Neural cell (in vitro differentiated cells): ENCODE data around the gene AKR7A3. TPM values are rescaled to one million over a fixed set of nuclear protein-coding genes. Genes with fewer than 3 reads are reported as not detected.

Experiments used
- H2AFZ ChIP-seq: fragments of 200-600, 300-800 bp; sonication (generic), shearing (Covaris generic); 2 replicates; pipeline ENCODE4 v1.6.0; 2014; ENCODE audit warnings: low read depth, mild to moderate bottlenecking, antibody characterized with exemption, low read length, moderate library complexity
- H3F3A ChIP-seq: fragments of 200-600 bp; shearing (Covaris generic); 2 replicates; pipeline ENCODE4 v1.6.1; 2016; ENCODE audit warnings: mild to moderate bottlenecking, moderate library complexity, mixed read lengths, antibody characterized with exemption, low read length; ENCODE audit not compliant: insufficient read depth, poor library complexity, severe bottlenecking
- H3K27ac ChIP-seq: fragments of 200-600, 300-800 bp; sonication (generic), shearing (Covaris generic); 2 replicates; pipeline ENCODE4 v1.5.1; 2014; ENCODE audit warnings: mild to moderate bottlenecking, low read length, moderate library complexity
- H3K27me3 ChIP-seq: fragments of 300-800, 200-600 bp; sonication (generic), shearing (Covaris generic); 2 replicates; pipeline ENCODE4 v1.6.0; 2014; ENCODE audit warnings: mild to moderate bottlenecking, low read depth, low read length, moderate library complexity; ENCODE audit not compliant: insufficient read depth
- H3K36me3 ChIP-seq: fragments of 300-800, 200-600 bp; sonication (generic), shearing (Covaris generic); 2 replicates; pipeline ENCODE4 v1.5.1; 2014; ENCODE audit warnings: mild to moderate bottlenecking, antibody characterized with exemption, low read length, moderate library complexity; ENCODE audit not compliant: insufficient read depth
- H3K4me2 ChIP-seq: fragments of 300-800, 200-600 bp; sonication (generic), shearing (Covaris generic); 2 replicates; pipeline ENCODE4 v1.6.0; 2014; ENCODE audit warnings: mild to moderate bottlenecking, low read length
- H3K4me3 ChIP-seq: fragments of 300-800, 200-600 bp; sonication (generic), shearing (Covaris generic); 2 replicates; pipeline ENCODE4 v1.5.1; 2014; ENCODE audit warnings: mild to moderate bottlenecking, low read length, moderate library complexity
- H3K79me2 ChIP-seq: fragments of 200-600 bp; shearing (Covaris generic); replicated peaks from 2 replicates; pipeline ENCODE4 v1.6.0; 2014; ENCODE audit warnings: mild to moderate bottlenecking, low read length, moderate library complexity; ENCODE audit not compliant: insufficient read depth
- H3K9ac ChIP-seq: fragments of 300-800, 200-600 bp; sonication (generic), shearing (Covaris generic); 2 replicates; pipeline ENCODE4 v1.6.1; 2016; ENCODE audit warnings: mild to moderate bottlenecking, low read length, mixed read lengths
- H3K9me2 ChIP-seq: fragments of 200-600 bp; shearing (Covaris generic); 2 replicates; pipeline ENCODE4 v1.6.1; 2016; ENCODE audit warnings: mild to moderate bottlenecking, low read length, mixed read lengths; ENCODE audit not compliant: insufficient read depth
- H3K9me3 ChIP-seq: fragments of 200-600, 300-800 bp; sonication (generic), shearing (Covaris generic); 2 replicates; pipeline ENCODE4 v1.6.1; 2016; ENCODE audit warnings: mild to moderate bottlenecking, mixed run types, low read length, moderate library complexity, mixed read lengths
- H4K20me1 ChIP-seq: fragments of 200-600 bp; shearing (Covaris generic); 2 replicates; pipeline ENCODE4 v1.6.1; 2016; ENCODE audit warnings: mild to moderate bottlenecking, mixed run types; ENCODE audit not compliant: insufficient read depth
- CTCF ChIP-seq: fragments of 450-650 bp; IDR thresholded peaks from 2 replicates; pipeline ENCODE4 v1.5.1; 2014; ENCODE audit warnings: antibody characterized with exemption, mild to moderate bottlenecking, moderate library complexity; ENCODE audit not compliant: poor library complexity, severe bottlenecking
- EP300 ChIP-seq: fragments of 450-650 bp; conservative IDR thresholded peaks from 2 replicates; pipeline ENCODE4 v1.6.1; 2014; ENCODE audit warnings: antibody characterized with exemption, mild to moderate bottlenecking, moderate library complexity; ENCODE audit not compliant: poor library complexity, severe bottlenecking
- EZH2 ChIP-seq: fragments of 200-600, 300-800 bp; shearing (Covaris generic), sonication (generic); IDR thresholded peaks from 2 replicates; pipeline ENCODE4 v1.6.1; 2014; ENCODE audit warnings: antibody characterized with exemption, low read length, borderline replicate concordance, mild to moderate bottlenecking; ENCODE audit not compliant: insufficient read depth, poor library complexity, severe bottlenecking
- MXI1 ChIP-seq: fragments of 450-650 bp; conservative IDR thresholded peaks from 2 replicates; pipeline ENCODE4 v1.6.1; 2014; ENCODE audit warnings: antibody characterized with exemption, mild to moderate bottlenecking; ENCODE audit not compliant: poor library complexity, severe bottlenecking
- POLR2AphosphoS5 ChIP-seq: IDR thresholded peaks from 2 replicates; pipeline ENCODE4 v1.6.1; 2012
- RAD21 ChIP-seq: fragments of 450-650 bp; conservative IDR thresholded peaks from 2 replicates; pipeline ENCODE4 v1.6.1; 2014; ENCODE audit warnings: antibody characterized with exemption, mild to moderate bottlenecking, moderate library complexity
- REST ChIP-seq: IDR thresholded peaks from 2 replicates; pipeline ENCODE4 v1.6.1; 2012; ENCODE audit warnings: borderline replicate concordance
- SMC3 ChIP-seq: fragments of 450-650 bp; conservative IDR thresholded peaks from 2 replicates; pipeline ENCODE4 v1.6.1; 2014; ENCODE audit warnings: antibody characterized with exemption, mild to moderate bottlenecking, moderate library complexity; ENCODE audit not compliant: poor library complexity
- TAF1 ChIP-seq: IDR thresholded peaks from 2 replicates; pipeline ENCODE4 v1.6.1; 2012; ENCODE audit warnings: low read depth
- polyA plus RNA-seq: library from polyadenylated mRNA; depleted of rRNA; stranded (reverse); fragments of >200 nt; gene quantifications from 2 replicates; pipeline ENCODE4 v1.2.3, GENCODE V29; 2014
- small RNA-seq, 3 experiments: library from RNA; depleted of rRNA; stranded (forward); fragments of <200 nt; gene quantifications; one replicate each; pipeline ENCODE3, GENCODE V24; 2012

The AKR7A3 gene
- polyA plus RNA-seq, 1 donor from 2014 or later = 2.9 TPM

DNA sequence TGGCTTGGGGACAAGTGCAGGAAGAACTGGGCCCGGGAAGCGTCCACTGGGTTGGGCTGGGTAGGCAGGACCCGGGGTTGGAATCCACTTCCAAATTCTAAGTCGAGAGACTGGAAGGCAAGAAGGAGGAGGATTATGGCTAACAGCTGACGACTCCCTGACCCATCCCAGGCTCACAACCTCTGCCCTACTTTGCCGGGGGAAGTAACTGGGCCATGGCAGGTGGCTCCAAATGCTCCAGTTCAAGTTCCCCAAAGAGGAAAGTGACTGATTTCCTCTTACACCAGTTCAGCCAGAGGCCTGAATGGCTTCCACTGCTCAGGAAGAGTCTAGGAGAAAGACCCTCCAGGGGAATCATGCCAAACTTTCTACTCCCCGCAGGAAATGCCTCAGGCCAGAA is 48.7 kb downstream of the AKR7A3 start:
- no peak overlapping the region for H2AFZ ChIP-seq
- no peak overlapping the region for H3K4me2 ChIP-seq
- no peaks in the 10 kb centered on the region for H3K36me3 ChIP-seq
- H3K9me2 ChIP-seq = no peaks in the 10 kb centered on the region
- H4K20me1 ChIP-seq = no peaks in the 10 kb centered on the region
- no peaks in the 10 kb centered on the region for H3F3A ChIP-seq
- H3K27me3 ChIP-seq = no peaks in the 10 kb centered on the region
- no peak overlapping the region for H3K4me3 ChIP-seq
- no peak overlapping the region for H3K27ac ChIP-seq
- TF ChIP-seq EZH2 (no peak), MXI1 (no peak), POLR2AphosphoS5 (no peak), EP300 (no peak), TAF1 (no peak), CTCF (no peak), RAD21 (no peak), SMC3 (no peak)
- H3K9ac ChIP-seq = no peak overlapping the region
- H3K9me3 ChIP-seq = no peaks in the 10 kb centered on the region
- H3K79me2 ChIP-seq = no peaks in the 10 kb centered on the region

DNA sequence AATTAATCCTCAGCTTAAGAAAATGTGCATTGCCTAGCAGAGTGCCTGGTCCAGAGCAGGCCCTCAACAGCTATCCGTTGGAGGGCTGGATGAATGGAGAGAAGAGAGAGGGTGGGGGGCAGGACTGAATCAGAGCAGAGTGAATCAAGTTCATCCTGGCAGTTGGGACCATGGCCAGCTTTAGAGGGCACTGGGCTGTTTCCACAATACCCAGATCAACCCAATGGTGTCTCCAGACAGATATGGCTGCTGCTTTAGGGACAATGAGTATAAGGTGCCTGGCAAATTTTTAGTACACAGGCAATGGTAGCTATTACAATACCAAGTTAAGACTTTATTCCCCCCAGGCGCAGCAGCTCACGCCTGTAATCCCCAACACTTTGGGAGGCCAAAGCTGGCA is 54.3 kb downstream of the AKR7A3 start:
- H3K9me3 ChIP-seq = no peaks in the 10 kb centered on the region
- H3K9ac ChIP-seq = no peak overlapping the region
- H3K4me3 ChIP-seq = no peak overlapping the region
- TF ChIP-seq RAD21 = no peak
- TF ChIP-seq CTCF = no peak
- TF ChIP-seq EP300 = no peak
- no peak for TF ChIP-seq TAF1
- TF ChIP-seq POLR2AphosphoS5 = no peak
- TF ChIP-seq MXI1 = no peak
- TF ChIP-seq EZH2 = no peak
- TF ChIP-seq REST = no peak
- TF ChIP-seq SMC3 = no peak
- H3K4me2 ChIP-seq = no peak overlapping the region
- no peaks in the 10 kb centered on the region for H3K79me2 ChIP-seq
- H2AFZ ChIP-seq = no peak overlapping the region
- no peaks in the 10 kb centered on the region for H3K9me2 ChIP-seq
- no peaks in the 10 kb centered on the region for H3K27me3 ChIP-seq
- no peak overlapping the region for H3K27ac ChIP-seq
- no peaks in the 10 kb centered on the region for H3K36me3 ChIP-seq
- H4K20me1 ChIP-seq = no peaks in the 10 kb centered on the region
- no peaks in the 10 kb centered on the region for H3F3A ChIP-seq

Small RNA genes lying within 50 kb of the gene (small RNA-seq; reads per million reads assigned to genes)
- gene RNU6-1099P = 0.03 to 0.24 (median 0.03) reads per million in 3 experiments

Other genes with a start within 250 kb of the AKR7A3 start
- 49.7 and 58.4 TPM in 2 replicates for gene UBR4, start 78.5 kb downstream of the AKR7A3 start, polyA plus RNA-seq
- 75.1 and 75.3 TPM in 2 replicates for gene EMC1, start 37.2 kb downstream of the AKR7A3 start, polyA plus RNA-seq
- gene MRTO4, start 37.0 kb downstream of the AKR7A3 start, polyA plus RNA-seq = 42.5 and 50.2 TPM in 2 replicates
- 50.6 and 61.7 TPM in 2 replicates for gene AKR7A2, start 23.4 kb upstream of the AKR7A3 start, polyA plus RNA-seq
- 31.8 and 48.3 TPM in 2 replicates for gene SLC66A1, start 23.6 kb upstream of the AKR7A3 start, polyA plus RNA-seq
- 159 and 182 TPM in 2 replicates for gene CAPZB, start 196.8 kb upstream of the AKR7A3 start, polyA plus RNA-seq